ENCODE results near the gene DNAAF8.

DNAAF8 gene

DNA sequence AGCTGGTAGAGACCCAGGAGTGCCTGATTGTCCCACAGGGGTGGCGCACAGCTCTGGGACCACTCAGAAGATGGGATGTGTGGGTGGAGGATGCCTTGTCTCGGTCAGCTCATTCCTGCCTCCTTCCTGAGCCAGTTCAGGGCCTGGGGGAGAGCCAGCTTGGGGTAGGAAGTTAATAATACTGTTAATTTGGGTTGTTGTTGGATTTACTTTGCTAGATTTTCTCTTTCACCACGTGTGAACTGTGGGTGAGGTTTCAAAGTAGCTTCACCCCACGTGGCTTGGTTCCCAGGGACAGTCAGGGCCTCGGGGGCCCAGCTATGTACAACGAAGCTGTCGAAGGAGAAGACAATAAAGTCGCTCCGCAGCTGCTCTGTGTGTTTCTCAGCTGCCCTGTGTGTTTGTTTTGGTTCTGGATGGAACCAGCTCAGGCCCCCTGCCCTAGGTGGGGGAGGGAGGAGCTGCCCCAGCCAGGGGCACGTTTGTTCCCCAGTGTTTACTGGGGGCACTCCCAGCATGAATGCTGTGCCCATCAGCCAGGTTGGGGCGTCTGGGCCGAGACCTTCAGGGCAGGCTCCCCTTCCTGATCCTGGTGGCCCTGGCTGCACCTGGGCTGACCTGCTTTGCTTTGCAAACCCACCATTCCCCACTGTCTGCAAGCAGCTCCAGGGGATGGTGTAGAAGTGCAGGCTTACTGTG, 38.7 kb upstream of the DNAAF8 start:
- no peak for DNase-seq

DNA sequence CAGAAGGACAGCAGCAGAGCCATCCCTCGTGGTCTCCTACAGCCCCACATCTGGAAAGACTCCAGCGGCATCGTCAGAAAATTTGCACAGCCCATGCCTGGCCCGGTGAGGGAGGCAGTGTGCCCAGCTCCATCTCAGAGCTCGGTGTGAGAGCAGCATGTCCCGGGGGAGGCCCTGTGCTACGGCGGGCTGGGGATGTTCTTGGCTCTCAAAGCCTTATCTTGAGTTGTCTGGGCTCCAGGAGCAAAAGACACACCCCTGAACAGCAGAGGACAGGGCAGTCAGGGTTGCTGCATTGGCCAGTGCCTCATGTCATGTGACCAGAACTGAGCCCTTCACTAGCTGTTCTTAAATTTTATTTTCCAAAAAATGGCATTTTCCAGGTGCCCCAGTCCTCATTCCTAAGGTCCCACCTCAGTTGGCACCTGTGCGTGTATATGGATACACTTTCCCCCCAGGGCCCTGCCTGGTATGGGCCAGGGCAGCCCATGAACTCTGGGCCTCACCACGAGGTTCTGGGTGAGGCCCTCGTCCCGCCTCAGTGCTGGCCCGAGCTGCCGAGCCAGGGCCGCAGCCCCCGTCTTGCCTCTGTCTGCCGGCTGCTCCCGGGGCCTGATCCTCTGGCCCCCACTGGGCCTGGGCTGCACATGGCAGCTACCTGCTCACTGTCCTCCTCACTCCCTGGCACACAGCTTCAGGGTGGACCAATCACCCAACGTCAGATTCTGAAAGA, 38.0 kb upstream of the DNAAF8 start:
- DNase-seq, result no peak

DNA sequence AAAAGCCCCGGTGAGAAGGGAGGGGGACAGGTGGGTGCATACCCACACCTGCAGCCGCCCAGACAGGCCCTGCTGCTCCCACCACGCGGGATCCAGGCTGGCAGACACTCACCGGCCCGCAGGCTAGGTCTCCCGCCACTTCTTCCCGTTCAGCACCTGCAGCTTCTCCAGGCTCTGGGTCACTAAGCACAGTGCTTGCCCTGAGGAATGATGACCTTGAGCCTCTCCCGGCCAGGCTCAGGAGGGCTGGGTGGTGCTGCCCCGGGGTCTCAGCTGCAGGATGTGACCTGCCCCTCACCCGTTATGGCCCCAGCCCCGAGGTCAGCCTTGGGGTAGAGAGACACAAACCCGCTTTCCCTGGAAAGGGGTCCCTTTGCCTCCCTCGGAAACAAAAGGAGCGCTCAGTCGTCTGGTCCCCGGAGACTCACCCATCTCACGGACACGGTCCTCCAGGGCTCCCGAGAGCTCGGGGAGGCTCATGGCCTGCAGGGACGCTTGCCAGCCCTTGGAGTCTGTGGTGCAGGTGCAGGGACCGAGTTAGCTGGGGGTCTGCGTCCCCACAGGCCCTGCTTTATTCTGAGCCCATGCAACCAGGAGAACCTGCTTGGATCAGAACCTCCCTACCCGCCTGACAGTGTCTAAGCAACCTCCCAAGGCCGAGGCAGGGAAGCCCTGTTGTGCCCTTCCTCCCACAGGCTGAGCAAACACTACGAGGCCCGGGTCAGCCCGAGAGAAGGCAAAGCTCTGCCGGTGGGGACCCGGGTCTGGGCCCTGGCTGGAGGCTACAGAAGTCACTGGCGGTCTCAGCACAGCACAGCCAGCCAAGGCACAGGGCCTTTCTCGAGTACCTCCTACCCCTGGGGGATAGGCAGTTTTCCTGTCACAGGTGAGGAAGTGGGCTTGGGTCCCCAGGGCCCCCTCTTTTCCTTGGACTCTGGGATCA, 37.2 kb upstream of the DNAAF8 start:
- no peak for DNase-seq

DNA sequence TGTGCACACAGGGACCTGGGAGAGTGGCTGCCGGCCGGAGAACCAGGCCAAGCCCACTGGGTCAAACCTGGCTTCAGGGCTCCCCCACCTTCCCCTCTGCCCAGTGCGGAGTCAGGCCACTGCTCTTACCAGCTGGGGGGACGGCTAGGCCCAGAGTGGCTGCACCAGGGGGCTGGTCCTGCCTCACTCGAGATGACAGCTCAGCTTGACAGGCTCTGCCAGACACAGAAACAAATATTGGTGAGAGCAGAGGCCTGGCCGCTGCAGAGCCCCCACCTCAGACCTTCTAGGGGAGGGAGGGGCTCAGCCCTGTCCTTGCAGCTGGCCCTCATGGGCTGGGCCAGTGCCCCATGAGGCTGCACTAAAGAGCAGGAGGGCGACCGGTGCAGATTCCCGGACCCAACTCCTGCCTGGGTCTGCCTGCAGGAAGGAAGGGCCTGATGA, 36.5 kb upstream of the DNAAF8 start:
- DNase-seq, result no peak

DNA sequence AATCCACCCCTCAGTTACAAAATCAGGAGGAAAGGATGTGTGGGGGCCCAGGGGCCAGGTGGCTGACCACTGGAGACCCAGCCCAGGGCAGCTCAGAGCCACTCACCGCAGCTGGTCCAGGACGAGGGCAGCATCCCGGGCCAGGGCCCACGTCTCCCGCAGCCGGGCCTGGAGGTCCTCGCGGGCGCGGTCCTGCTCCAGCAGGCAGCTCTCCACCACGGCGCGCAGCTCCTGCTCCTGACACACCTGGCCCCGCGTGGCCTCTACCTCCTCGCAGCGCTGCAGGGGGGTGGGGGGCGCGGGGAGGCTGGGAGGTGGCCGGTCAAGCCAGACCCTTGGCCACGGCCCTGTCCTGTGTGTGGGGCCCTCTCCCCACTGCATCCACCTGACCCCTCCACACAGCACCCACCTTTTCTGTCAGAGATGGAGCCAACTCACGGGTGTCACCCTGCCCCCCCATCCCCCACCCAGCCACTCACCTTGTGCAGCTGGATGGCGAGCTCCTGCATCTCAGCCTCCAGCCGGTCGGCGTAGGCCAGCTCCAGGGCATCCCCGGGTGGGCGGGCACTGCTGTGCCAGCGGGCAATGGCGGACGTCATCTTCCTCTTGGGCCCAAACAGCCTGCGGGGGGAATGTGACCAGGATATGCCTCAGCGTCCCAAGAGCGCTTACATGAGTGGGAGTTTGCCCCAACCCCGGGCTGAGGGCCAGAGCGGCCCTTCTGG, 35.9 kb upstream of the DNAAF8 start:
- no peak for DNase-seq

DNA sequence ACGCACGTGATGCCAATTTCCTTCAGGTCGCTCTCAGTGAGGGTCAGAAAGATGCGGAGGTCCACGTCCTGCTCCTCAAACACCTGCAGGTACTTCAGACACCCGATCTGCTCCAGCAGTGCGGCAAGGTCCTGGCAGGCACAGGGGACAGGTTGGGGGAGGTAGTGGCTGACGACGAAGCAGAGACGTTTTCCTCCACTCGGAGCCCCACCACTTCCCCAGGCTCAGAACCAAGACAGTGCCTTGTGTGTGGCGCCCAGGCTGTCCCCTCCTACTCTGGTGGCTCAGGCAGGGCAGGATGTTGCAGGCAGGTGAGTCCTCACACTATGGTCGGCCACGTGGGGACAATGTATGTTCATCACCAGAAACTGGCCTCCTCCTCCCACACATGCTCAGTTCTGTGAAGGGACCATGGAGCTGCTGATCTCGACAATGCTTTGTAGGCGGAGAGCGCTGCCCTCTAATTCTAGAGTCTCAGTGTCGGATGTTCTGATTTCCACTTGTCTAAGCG, 35.2 kb upstream of the DNAAF8 start:
- DNase-seq, result no peak

DNA sequence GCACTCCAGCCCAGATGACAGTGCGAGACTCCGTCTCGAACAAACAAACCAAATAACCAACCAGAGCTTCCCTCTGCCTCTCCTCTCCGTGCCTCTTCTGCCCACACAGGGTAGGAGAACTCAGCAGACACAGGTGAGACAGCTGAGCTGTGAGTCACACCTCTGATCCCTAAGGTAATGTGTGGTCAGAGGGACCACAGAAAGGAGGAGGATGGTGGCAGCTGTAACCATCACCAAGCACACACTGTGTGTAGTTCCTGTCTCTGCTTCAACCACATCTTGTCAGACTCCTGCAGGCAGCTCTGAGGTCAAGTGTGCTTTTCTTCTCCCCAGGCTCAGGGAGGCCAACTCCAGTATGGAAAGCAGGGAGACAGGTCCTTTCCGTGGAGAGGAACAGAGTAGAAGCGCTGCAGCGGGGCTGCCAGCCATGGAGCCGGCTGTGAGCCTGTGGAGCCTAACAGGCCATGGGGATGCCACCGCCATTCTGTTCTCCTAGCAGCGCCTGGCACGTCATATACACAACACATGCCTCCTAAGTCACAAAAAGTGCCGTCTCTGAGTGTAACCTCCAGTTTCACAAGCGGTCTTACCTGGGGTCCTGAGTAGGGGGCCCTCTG, 33.8 kb upstream of the DNAAF8 start:
- no peak for DNase-seq

DNA sequence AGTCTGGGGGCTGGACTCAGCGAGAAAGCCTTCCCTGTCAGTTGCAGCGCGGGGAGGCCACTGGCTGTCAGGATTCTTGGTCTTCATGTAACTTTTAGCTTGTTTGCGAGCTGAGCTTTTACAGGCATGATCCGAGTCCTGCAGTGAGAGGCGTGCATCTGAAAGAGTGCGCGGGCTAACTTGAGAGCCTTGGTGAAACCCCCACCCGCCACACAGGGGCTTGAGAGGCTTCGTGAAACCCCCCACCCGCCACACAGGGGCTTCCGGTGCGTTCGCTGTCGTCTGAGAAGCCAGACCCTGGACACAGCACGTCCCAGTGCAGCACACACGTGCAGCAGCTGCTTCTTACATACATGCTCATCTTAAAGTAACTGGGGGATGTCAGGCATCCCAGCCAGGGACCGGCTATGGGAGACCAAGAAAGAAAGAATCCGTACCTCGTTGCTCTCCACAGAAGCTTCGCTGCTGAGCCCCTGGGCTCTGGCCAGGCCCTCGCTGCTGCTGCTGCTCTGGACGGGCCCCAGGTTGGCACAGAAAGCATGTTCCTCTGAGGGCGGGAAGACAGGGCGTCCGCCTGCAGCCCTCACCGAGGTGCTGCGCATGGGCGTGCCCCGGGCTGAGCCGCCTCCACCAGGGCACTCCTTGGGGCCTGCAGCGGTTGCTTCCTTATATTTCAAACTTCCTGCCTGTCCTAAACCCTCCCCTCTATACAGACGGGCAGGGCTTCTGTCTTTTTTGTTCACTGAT, 33.2 kb upstream of the DNAAF8 start:
- no peak for DNase-seq

DNA sequence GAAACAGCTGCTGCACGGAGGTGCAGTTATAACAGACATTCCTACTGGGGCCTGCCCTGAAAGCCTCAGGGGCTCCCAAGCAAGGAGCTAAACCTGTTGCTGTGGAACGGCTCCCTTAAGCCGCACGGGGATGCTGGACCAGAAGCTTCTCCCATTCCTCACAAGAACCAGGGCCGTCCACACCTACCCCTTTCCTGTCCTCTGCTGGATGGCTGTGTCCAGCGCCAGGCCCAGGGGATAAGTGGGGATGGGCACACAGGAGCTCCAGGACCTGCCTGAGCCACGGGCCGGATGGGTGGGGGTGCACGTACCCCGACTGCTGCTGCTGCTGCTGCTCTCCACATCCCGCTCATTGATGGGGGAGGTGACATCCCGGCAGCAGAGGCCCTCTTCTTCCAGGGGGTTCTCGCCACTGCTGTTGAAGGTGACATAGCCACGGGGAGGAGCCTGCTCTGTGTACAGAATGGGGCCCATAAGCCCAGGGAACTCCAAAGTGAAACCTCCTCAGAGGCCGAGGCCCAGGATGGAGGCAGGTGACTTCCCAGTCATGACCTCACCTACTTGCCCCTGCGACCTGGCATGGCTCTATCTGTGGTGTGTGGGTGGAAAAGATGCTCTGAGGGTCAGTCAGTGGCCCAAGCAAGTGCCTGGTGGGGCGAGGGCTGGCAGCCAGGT, 32.4 kb upstream of the DNAAF8 start:
- no peak for DNase-seq

DNA sequence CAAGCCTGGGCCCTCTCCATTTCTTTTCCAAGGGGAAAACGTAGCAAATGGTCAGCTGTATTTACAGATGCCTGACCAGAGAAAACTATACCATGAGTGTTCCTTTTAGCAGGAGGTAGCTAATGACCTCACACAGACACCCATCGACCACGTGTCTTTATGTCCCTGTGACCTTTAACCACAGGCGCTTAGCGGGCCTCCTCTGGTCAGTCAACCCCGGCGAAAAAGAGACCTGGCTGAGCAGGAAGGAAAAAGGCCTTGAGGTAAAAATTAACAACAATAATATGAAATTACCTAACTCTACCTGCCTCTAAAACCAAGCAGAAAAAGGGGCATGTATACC, 31.9 kb upstream of the DNAAF8 start:
- no peak for DNase-seq

DNA sequence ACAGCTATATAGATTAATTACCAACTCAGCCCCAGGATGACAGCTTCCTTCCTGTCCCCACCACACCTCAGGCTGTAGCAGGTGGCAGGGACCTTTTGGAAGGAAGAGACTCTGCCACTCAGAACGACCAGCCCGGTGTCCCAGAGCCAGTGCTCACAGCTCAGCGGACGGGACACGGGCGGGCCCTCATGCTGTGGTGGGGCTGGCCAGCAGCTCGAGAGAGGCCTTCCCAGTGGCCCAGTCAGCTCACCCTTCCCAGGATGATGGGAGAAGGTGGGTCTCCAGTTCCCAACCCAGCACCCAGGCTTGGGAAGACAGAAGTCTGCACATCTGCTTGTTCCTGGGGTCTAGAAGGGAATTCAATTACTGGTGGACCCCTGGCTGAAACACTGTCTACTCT, 30.4 kb upstream of the DNAAF8 start:
- DNase-seq, result no peak

DNA sequence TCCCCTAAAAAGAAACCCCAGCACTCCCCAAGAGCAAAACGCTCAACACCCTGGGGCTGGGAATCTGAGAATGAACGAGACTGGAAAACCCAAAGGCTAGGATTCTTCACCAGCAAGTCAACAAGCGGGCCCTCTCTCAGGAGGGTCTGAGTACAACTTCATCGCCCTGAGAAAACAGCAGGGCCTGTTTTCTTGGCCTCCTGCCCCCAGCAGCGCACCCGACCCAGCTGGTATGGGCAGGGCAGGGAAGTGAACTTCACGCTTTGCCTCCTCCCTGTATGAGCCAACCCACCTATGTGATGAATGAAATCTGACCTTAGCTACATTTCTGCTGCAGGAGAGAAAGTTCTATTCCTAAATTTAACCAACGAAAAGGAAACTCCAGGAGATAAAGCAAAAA, 29.8 kb upstream of the DNAAF8 start:
- DNase-seq, result no peak

DNA sequence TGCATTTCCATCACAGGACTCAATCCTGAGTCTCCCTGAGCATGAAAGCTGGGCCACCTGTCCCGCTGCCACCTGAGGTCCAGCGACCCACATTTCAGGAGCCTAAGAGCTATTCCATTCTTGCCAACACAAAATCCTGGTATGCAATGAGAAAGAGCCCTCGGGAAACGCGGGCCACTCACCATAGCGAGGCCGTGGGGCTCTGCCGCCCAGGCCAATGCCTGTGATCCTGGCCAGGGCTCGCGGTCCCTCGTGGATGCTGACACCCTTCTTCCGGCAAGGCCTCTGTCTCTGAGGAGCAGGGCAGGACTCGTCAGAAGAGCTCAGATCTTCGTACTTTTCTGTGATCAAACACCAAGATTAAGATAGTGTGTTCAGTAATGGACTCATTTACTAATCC, 29.4 kb upstream of the DNAAF8 start:
- DNase-seq, result no peak

DNA sequence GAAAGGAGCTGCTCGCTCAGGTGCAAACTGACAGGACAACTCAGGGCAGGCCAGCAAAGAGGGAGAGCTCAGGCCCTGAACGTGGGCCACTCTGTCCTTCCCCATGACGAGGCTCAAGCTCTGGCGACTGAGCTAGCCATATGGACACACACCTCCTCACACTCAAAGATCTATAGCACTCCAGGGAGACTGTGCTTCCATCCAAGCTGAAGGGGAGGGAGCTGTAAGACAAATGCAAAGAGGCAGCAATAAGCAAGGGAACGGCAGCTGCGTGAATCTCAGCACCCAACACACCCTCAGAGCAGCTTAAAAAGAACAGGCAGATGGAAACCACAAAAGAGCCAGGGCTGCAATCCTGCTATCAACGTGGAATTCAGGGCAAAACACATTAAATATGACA, 27.5 kb upstream of the DNAAF8 start:
- DNase-seq, result no peak

DNA sequence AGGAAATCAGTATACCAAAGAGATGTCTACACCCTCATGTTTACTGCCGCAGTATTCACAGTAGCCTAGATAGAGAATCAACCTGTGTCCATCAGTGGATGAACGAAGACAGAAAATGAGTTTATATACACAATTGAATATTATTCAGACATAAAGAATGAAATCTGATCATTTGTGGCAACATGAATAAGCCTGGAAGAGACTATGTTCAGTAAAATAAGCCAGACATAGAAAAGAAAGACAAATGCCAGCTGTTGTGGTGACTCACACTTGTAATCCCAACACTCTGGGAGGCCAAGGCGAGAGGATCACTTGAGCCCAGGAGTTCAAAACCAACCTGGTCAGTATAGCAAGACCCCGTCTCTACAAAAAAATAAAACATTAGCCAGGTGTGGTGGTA, 24.9 kb upstream of the DNAAF8 start:
- no peak for DNase-seq

DNA sequence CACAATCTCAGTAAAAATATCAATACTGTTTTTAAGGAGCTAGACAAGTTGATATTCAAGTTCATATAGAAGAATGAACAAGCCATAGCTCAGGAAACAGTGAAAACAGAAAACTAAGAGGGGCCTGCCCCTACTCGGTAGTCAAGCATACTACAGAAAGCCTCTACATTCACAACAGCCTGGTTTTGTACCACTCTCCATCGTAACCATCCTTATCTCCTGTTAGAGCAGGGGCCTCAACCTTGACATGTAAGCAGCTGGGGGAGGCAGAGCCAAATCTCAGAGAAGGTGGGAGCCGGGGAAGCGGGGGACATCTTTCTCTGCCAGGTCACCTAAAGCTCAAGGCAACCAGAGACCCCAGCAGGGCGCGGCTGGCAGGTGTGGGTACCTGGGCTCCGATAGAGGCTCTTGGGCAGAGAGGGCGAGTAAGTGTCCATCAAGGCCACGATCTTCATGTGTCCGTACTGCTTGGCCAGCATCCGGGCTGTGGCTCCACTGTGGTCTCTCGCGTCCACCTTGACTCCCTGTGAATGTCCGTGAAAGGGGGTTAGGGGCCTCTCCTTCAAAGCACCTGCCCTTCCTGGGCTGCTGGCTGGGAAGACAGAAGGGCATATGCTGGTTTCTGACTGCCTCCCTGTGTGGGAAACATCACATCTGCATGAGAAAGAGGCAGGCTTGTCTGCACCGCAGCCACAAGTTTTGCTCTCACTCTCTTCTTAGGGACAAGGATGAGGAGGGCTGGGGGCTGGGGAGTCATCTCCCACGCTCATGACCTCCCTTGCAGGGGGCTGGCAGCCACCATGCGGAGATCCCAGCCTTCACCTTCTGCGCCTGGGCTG, 20.5 kb upstream of the DNAAF8 start:
- DNase-seq, result no peak

DNA sequence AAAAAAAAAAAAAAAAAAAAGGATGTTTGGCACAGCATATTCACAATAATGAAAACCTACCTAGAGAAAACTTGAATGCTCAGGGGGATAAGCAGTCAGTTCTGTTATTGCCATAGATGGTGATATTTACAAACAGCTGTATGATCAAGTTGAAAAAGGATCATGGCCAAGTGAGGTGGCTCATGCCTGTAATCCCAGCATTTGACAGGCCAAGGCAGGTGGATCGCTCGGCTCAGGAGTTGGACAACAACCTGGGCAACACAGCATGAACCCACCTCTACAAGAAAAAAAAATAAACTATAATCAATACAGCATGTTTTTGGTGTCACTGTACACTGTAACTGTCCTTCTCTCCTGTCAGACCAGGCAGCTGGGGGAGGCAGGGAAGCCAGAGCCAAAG, 19.3 kb upstream of the DNAAF8 start:
- DNase-seq, result no peak

DNA sequence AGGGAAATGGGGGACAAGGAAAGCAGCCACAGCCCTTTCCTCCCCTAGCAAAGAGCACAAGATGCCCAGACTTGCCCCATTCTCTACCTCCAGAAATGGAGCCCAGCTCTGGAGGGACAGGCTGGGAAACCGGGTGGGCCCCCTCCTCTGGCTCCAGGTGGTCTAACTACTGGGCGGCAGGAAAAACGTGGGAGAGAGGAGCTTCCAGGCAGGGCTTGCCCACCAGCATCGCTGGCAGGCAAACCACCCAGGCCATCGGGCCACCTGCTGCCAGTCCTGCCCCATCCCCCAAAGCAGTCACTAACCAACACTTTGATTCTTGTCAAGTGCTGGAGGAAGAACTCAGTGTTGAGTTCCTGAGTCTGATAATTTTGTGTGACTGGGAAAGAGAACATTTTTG, 15.9 kb upstream of the DNAAF8 start:
- no peak for DNase-seq

DNA sequence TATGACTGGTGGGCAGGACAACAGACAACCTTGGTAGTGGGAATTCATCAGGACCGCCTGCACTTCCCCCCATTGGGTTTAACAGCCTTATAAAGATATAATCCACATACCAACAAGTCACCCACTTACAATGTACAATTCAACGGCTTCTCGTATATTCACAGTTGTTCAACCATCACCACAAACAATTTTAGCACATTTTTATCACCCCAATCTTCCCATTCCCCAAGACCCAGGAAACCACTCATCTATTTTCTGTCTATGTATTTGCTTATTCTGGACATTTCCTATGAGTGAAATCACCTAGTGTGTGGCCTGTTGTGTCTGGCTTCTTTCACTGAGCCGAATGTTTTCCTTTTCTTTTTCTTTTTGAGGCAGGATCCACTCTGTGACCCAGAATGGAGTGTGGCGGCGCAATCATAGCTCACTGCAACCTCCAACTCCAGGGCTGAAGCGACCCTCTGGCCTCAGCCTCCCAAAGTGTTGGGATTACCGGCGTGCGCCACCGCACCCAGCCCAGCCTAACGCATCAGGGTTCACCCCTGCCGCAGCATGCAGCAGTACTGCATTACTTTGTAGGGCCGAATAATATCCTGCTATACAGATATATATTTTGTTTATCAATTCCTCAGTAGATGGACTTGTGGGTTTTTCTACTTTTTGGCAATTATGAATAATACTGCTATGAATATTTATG, 11.1 kb upstream of the DNAAF8 start:
- DNase-seq, result no peak

Measured in inflammatory macrophage treated with lipopolysaccharide for 1 hour (primary cell).